HFF-Myc (cell line): ENCODE measurements around the gene KCNH1.

ENCODE experiments used
- DNase-seq: peaks from one replicate; pipeline ENCODE4 v3.0.0-alpha.2; 2011; ENCODE audit warnings: low read depth; ENCODE audit errors: extremely low read depth
- H3K4me3 ChIP-seq: replicated peaks from 2 replicates; pipeline ENCODE4 v1.5.1; 2011; ENCODE audit warnings: low read depth, mild to moderate bottlenecking, control low read depth, low read length
- TF ChIP-seq, protein P1 (sequence below): IDR thresholded peaks from 2 replicates; pipeline ENCODE4 v1.5.1; 2012; ENCODE audit warnings: mild to moderate bottlenecking, low read depth, low read length, control low read depth; ENCODE audit errors: missing control alignments

KCNH1 gene

DNA sequence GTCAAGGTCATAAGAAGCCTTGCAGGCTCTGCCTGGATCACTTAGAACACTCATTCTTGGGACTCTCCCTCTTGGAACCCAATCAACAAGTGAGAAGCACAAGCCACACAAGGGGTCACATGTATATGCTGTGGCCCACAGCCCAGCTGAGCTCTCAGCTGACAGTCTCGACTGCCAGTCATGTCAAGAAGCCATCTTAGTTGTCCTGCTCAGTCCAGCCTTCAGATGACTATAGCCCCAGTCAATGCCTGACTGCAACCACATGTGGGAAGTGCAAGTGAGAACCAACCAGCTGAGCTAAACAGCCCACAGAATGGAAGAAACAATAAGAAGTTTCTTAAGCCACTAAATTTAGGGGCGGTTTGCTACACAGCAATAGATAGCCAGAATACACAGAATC lies 356.0 kb downstream of the KCNH1 start:
- H3K4me3 ChIP-seq, result no peak overlapping the region
- no peak for DNase-seq
- TF ChIP-seq, protein P1, sequence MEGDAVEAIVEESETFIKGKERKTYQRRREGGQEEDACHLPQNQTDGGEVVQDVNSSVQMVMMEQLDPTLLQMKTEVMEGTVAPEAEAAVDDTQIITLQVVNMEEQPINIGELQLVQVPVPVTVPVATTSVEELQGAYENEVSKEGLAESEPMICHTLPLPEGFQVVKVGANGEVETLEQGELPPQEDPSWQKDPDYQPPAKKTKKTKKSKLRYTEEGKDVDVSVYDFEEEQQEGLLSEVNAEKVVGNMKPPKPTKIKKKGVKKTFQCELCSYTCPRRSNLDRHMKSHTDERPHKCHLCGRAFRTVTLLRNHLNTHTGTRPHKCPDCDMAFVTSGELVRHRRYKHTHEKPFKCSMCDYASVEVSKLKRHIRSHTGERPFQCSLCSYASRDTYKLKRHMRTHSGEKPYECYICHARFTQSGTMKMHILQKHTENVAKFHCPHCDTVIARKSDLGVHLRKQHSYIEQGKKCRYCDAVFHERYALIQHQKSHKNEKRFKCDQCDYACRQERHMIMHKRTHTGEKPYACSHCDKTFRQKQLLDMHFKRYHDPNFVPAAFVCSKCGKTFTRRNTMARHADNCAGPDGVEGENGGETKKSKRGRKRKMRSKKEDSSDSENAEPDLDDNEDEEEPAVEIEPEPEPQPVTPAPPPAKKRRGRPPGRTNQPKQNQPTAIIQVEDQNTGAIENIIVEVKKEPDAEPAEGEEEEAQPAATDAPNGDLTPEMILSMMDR, result no peak

DNA sequence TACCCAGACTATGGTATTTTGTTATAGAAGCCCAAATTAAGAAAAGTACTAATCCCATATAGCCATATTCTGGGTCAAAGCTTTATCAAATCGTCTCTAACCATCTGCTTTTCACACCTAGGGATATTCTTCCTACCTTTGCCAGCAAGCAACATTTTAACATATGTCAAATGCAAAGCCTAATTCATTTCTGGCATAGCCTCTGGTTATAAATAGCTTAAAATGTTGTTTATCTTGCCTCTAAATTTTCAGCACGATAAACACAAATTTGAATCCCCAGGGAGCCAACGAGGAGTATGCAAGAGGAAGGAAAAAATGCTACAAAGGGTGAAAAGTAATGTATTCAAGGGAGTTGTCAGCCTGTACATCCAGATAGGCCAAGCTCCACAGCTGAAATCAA lies 357.2 kb downstream of the KCNH1 start:
- TF ChIP-seq, protein P1, result no peak
- no peak for DNase-seq
- no peak overlapping the region for H3K4me3 ChIP-seq

DNA sequence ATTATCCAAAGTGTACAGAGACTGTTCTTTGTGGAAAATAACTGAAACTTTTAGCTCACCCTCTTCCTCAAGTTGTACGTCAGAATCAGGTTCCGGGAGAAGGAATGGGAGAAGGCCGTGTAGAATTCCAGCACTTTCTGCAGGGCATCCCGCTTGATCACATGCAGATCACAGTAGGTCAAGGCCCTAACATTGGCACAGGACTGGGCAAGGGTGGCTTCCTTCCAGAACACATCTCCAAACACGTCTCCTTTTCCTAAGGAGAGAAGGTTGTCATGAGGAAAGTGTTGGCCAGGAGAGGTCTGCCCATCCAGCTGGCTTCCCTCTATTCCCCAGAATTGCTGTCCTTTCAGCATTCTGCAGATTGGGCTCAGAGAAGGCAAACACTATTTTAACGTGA lies 358.7 kb downstream of the KCNH1 start:
- DNase-seq, result no peak
- TF ChIP-seq, protein P1, result no peak
- no peak overlapping the region for H3K4me3 ChIP-seq

DNA sequence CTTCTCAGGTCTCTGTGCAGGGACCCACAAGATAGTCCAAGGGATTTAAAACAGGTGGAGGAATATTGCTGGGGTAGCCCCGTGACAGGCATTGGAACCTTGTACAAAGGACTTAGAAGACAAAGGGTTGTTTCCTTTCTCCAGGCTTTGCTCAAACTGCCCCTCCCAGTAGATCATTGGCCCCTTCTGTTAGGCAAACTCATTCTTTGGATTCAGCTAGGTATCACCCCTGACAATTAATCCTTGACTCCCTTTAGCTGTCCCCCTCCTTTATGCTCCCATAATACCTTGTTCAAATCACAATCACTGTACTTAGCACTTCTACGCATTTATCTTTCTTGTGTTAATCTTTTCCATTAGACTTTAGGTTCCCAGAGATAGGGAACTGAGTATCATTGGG lies 360.5 kb downstream of the KCNH1 start:
- no peak for DNase-seq
- H3K4me3 ChIP-seq, result no peak overlapping the region
- TF ChIP-seq, protein P1, result no peak

DNA sequence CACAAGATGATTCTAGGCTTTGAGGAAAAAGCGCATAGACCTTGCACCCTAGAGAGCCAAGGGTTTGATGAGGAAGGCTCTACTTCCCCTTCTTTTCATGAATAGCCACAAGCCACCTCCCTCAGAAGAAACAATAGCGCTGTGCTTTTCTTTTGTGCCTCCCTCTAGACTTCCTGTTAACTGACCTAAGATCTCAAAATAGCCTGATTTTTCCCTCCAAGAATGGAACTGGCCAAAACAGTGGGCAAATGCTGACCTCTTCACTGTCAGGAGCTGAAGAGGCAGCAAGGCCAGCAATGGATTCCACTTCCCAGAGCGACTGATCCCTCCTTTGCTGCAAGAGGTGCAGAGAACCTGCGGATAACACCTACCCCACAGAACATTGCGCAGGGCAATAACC lies 362.8 kb downstream of the KCNH1 start:
- TF ChIP-seq, protein P1, result no peak
- no peak for DNase-seq
- no peak overlapping the region for H3K4me3 ChIP-seq

DNA sequence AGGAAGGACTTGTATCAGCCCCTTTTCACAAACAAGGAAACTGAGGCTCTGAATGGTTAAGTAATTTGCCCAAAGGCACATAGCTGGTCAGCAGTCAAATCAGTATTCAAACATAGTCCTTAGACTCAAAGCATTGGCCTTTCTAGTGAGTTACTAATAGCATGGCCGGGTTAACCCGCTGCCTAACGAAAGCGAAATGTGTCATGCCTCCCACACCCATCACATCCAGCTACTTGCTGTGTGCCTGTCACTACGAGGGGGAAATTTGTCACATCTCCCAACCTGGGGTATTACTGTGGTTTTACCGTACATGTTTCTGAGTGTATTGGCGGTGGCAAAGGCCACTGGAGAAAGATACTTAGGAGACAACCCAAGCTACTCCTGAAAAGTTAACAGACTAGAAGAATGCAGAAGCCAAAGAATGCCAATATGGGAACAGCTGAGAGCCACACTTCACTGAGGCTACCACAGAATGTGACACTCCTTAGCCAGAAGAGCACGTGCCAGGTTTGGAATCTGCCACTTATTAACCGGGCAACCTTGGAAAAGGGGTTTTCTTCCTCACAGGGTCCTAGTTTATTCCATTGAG lies 363.5 kb downstream of the KCNH1 start:
- H3K4me3 ChIP-seq, result no peak overlapping the region
- TF ChIP-seq, protein P1, result no peak
- no peak for DNase-seq

DNA sequence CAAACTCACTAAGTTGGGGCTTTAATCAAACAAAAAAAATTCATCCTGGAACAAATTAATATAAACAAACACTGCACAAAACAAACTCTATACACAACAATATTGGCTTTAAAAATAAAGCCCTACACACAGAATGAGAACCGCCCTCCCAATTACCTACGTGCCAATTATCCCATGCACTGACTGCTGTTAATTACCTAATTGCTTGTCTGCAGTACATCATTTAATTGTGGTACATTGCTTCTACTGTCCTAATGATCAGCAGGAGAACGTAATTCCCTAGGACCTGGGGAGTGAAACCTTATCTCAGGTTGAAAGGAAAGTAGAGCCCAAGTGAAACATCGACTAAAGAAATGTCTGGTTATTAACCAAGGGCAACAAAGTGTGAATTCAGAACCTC lies 364.5 kb downstream of the KCNH1 start:
- H3K4me3 ChIP-seq, result no peak overlapping the region
- TF ChIP-seq, protein P1, result no peak
- no peak for DNase-seq
